ENCODE data around the gene MBD2.
"Not testable (repeated sequence)": the region's sequence is repeated elsewhere in the genome, so short reads cannot be mapped to it uniquely, and the experiment has no call there.

The MBD2 gene

DNA sequence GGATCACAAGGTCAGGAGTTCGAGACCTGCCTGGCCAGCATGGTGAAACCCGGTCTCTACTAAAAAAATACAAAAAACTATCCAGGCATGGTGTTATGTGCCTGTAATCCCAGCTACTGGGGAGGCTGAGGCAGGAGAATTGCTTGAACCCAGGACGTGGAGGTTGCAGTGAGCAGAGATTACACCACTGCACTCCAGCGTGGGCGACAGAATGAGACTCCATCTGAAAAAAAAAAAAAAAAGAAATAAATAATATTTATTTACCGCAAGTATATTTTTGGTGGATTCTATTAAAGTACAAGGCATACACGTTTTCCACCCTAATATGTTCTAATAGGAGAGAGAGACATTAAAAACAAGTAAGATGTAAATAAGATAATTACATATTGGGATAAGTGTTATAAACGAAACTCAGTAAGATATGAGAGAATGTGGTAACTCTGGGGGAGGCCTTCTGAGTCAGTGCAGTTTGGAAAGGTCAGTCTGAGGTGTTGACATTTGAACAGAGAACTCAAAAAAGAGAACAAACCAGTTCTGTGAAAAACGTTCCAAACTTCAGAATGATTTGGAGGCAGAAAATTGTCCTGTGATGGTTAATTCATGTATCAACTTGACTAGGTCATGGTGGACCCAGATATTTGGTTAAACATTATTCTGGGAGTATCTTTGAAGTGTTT is 36.1 kb upstream of the MBD2 start:
- peak overlapping the region; percentile 25; the same call in 1 of the 2 replicates for H3K27ac ChIP-seq

DNA sequence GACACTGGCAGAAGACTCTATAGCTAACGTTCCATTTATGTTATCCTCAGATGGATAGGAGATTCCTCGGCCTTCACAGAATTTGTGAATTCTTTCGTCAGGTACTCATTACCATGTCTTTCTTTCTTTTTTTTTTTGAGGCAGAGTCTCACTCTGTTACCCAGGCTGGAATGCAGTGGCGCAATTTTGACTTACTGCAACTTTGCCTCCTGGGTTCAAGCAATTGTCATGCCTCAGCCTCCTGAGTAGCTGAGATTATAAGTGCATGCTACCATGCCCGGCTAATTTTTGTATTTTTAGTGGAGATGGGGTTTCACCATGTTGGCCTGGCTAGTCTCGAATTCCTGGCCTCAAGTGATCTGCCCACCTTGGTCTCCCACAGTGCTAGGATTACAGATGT is 33.3 kb upstream of the MBD2 start:
- H3K27ac ChIP-seq = not testable (repeated sequence)

More for the DNA sequence above, 36.1 kb upstream of the MBD2 start:
- no peak for TF ChIP-seq ZFX (IDR thresholded peaks at IDR 0.05)
- TF ChIP-seq, protein P1, sequence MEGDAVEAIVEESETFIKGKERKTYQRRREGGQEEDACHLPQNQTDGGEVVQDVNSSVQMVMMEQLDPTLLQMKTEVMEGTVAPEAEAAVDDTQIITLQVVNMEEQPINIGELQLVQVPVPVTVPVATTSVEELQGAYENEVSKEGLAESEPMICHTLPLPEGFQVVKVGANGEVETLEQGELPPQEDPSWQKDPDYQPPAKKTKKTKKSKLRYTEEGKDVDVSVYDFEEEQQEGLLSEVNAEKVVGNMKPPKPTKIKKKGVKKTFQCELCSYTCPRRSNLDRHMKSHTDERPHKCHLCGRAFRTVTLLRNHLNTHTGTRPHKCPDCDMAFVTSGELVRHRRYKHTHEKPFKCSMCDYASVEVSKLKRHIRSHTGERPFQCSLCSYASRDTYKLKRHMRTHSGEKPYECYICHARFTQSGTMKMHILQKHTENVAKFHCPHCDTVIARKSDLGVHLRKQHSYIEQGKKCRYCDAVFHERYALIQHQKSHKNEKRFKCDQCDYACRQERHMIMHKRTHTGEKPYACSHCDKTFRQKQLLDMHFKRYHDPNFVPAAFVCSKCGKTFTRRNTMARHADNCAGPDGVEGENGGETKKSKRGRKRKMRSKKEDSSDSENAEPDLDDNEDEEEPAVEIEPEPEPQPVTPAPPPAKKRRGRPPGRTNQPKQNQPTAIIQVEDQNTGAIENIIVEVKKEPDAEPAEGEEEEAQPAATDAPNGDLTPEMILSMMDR (conservative IDR thresholded peaks at IDR 0.05) = no peak

DNA sequence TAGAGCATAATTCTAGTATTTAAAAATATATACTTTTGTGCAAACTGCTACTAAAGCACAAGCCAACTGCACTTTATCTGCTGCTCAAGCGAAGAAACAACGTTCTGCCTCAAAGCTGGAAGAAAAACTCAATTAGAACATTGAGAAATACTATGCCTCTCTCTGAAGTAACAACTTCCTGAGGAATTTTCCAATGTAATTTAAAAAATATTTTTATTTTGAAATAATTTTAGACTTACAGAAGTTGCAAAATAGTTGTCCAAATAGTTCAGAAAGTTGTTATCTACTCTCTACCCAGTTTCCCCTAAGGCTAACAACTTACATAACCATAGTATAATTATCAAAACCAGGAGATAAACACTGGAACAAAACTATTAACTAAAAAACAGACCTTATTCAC is 32.5 kb upstream of the MBD2 start:
- H3K27ac ChIP-seq = no peak overlapping the region
- TF ChIP-seq ZFX (IDR thresholded peaks at IDR 0.05) = no peak
- TF ChIP-seq, protein P1 (conservative IDR thresholded peaks at IDR 0.05) = no peak

DNA sequence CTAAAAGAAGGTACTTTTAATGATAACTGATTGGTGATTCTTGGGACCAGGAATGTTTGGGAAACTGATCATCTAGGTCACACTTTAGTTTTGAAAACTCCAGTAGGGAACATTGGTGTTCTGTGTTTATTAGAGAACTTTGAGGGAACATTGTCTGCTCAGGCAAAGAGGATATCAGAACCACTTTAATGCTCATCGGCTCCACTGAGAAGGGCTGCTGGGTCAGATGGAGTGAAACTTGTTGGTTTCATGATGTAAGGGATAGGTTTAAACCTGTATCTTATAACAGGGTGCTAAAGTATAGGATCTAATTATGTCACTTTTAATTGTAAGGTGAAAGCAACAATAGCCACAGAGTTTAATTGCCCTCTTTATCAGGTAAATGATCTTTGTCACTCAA is 30.7 kb upstream of the MBD2 start:
- H3K27ac ChIP-seq = no peak overlapping the region
- no peak for TF ChIP-seq ZFX (IDR thresholded peaks at IDR 0.05)
- TF ChIP-seq, protein P1 (conservative IDR thresholded peaks at IDR 0.05) = no peak

DNA sequence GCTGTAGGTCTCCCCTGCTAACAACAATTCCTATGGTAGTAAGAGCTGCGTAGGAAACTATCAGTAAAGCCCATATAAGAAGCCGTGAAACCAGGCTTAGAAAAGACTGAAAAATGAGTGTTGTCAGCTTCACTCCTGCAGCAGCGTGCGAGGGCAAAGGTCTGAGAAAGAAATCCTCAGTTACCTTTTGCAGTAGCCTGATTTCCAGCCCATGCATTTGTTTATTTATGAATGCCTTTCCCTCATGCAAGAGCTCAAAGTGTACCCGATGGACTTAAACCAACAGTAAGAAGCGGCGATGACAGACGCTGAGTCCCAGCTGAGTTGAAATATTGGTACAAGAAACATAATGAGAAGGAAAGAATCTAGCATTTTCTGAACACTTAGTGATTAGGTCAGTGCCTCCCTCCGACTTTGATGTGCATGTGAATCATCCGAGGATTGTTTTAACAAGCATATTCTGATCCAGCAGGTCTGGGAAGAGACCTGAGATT is 29.8 kb upstream of the MBD2 start:
- peak overlapping the region; percentile 38; the same call in 1 of the 2 replicates for H3K27ac ChIP-seq
- TF ChIP-seq ZFX (IDR thresholded peaks at IDR 0.05) = no peak
- TF ChIP-seq, protein P1 (conservative IDR thresholded peaks at IDR 0.05) = 0 out of 2 replicates have a peak, but pooled peaks have one; percentile 6

DNA sequence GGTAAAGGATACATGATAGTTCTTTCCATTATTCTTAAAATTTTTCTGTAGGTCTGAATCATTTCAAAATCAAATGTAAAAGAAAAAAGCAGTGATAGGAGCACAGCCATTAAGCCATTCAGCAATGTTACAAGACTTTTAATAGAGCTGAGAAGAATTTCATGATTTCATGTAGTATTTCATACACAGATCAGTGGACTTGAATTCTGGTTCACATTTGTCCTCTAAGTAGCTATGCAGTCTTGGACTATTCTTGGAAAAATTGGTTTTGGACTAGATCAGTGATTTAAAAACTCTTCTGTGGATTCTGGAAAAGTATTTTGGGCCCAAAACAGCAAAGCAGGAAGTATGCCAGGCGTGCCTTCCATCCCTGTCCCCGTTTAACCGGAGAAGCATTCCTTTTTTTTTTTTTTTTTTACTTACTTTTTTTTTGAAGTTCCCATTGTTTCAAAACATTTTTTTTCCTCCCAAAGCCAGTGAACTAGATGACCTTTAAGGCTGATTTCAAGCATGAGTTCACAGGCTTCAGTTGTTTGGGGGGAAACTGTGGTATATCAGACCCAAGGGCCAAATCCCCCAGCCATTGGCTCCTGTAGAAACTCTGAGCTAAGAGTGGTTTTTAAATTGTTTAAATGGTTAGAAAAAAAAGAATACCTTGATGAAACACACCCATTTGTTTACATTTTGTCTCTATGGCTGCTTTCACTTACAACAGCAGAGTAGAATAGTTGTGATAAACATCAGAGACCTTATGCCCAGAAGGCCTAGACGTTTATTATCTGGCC is 27.3 kb upstream of the MBD2 start:
- TF ChIP-seq ZFX (IDR thresholded peaks at IDR 0.05) = no peak
- TF ChIP-seq, protein P1 (conservative IDR thresholded peaks at IDR 0.05) = no peak
- H3K27ac ChIP-seq = no peak overlapping the region

DNA sequence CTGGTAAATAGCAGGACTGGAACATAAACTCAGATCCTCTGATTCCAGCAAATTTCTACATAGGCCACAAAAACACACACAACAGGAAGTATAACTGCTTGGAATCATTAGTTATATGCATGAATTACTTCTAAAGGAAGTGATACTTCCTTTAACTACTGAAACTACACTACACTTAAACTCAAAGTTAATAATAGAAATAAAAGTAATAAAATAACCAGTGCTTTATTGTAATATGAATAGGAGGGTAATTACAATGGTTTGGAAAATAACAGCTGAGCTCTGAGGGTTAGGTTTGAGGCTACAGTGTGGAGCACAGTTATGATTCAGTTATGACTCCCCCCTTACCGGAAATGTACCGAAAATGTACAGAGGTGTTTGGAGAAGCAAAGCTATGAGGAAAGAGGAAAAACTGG is 26.4 kb upstream of the MBD2 start:
- H3K27ac ChIP-seq = no peak overlapping the region
- TF ChIP-seq, protein P1 (conservative IDR thresholded peaks at IDR 0.05) = no peak
- no peak for TF ChIP-seq ZFX (IDR thresholded peaks at IDR 0.05)
